ENCODE measurements around the gene TBX19.

Gene TBX19

DNA sequence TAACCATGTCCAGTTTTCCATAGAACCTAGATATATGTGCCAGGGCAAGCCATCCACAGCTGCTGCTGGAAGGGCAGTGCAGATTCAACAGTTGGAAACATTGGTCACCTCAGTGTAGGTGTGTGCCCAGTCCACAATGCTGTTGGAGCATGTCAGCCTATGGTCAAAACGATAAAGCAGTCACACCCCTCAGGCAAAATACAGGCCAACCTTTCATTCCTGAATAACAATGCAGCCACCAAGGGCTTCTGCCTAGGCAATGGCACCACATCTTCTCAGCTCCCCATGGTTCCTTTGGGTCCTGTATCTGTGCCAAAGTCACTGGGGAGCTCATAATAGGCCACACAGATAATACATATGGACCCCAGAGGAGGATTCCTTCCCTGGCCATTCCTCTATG, 15.1 kb upstream of the TBX19 start:
- Histone ChIP-seq H3K4me2 (no peak overlapping the region), H3K27me3 (ENCODE audit: insufficient read depth, low read depth) (no peaks in the 10 kb centered on the region), H3K27ac (no peak overlapping the region), H4K20me1 (ENCODE audit: insufficient read depth) (no peaks in the 10 kb centered on the region), H2AFZ (ENCODE audit: low read depth) (no peak overlapping the region), H3K4me1 (ENCODE audit: low read depth, poor library complexity, severe bottlenecking) (peaks cover 3% of the 10 kb centered on the region), H3K36me3 (ENCODE audit: insufficient read depth) (no peaks in the 10 kb centered on the region), H3K79me2 (ENCODE audit: insufficient read depth, low read depth) (no peaks in the 10 kb centered on the region), H3K9ac (no peak overlapping the region), H3K4me3 (IDR thresholded peaks at IDR 0.05; ENCODE audit: insufficient read depth, low read depth, low read length) (no peak overlapping the region)
- TF ChIP-seq, protein P1, sequence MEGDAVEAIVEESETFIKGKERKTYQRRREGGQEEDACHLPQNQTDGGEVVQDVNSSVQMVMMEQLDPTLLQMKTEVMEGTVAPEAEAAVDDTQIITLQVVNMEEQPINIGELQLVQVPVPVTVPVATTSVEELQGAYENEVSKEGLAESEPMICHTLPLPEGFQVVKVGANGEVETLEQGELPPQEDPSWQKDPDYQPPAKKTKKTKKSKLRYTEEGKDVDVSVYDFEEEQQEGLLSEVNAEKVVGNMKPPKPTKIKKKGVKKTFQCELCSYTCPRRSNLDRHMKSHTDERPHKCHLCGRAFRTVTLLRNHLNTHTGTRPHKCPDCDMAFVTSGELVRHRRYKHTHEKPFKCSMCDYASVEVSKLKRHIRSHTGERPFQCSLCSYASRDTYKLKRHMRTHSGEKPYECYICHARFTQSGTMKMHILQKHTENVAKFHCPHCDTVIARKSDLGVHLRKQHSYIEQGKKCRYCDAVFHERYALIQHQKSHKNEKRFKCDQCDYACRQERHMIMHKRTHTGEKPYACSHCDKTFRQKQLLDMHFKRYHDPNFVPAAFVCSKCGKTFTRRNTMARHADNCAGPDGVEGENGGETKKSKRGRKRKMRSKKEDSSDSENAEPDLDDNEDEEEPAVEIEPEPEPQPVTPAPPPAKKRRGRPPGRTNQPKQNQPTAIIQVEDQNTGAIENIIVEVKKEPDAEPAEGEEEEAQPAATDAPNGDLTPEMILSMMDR (conservative IDR thresholded peaks at IDR 0.05; ENCODE audit: low read depth, low read length): no peak

DNA sequence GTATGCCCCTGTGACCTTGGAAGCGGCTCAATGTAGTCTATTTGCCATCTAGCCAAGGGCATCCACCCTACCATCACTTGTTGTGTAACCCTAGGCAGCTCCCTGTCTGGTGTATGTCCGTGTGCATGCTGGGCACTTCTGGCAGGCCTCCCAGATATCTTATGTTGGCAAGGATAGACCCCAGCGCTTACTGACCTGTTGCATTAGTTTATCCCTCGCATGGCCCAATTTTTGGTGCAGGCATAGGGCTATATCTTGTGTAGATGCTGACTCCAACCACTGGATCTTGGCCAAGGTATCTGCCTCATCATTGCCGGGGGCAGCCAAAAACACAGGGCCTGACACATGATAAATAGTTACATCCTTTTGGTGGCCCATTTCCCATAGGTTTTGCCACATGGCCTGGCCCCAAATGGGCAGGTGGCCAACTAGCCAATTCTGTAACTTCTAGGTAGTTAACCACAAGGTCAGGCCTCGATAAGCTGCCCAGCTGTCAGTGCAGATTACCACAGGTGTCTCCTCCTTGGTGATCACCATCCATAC, 14.0 kb upstream of the TBX19 start:
- no peak overlapping the region for H2AFZ ChIP-seq (ENCODE audit: low read depth)
- peaks cover 6% of the 10 kb centered on the region for H3K4me1 ChIP-seq (ENCODE audit: low read depth, poor library complexity, severe bottlenecking)
- no peak overlapping the region for H3K9ac ChIP-seq
- TF ChIP-seq, protein P1 (conservative IDR thresholded peaks at IDR 0.05; ENCODE audit: low read depth, low read length): no peak
- no peak overlapping the region for H3K4me3 ChIP-seq (IDR thresholded peaks at IDR 0.05; ENCODE audit: insufficient read depth, low read depth, low read length)
- no peaks in the 10 kb centered on the region for H3K36me3 ChIP-seq (ENCODE audit: insufficient read depth)
- no peaks in the 10 kb centered on the region for H3K27me3 ChIP-seq (ENCODE audit: insufficient read depth, low read depth)
- H3K79me2 ChIP-seq (ENCODE audit: insufficient read depth, low read depth): no peaks in the 10 kb centered on the region
- H4K20me1 ChIP-seq (ENCODE audit: insufficient read depth): no peaks in the 10 kb centered on the region
- no peak overlapping the region for H3K4me2 ChIP-seq
- H3K27ac ChIP-seq: no peak overlapping the region

DNA sequence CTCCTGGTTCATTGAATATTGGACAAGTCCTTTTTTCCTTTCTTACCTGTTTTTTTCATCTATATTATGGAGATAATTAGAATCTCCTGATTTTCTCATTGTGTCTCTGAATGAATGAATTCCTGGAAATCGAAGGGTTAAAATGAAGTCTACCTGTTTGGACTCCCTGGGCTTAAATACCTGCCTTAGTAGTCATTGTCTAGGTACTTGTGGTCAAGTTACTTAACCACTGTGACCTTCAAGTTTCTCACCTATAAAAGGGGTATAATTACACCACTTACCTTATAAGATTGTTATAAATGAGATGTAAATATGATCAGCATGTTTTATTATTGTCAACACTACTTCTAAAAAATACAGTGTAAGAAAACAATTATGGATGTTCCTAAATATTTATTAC, 9.0 kb upstream of the TBX19 start:
- peaks cover 37% of the 10 kb centered on the region for H3K4me1 ChIP-seq (ENCODE audit: low read depth, poor library complexity, severe bottlenecking)
- H4K20me1 ChIP-seq (ENCODE audit: insufficient read depth): no peaks in the 10 kb centered on the region
- no peak overlapping the region for H3K9ac ChIP-seq
- H3K27ac ChIP-seq: no peak overlapping the region
- no peak overlapping the region for H3K4me2 ChIP-seq
- H3K27me3 ChIP-seq (ENCODE audit: insufficient read depth, low read depth): no peaks in the 10 kb centered on the region
- no peak overlapping the region for H3K4me3 ChIP-seq (IDR thresholded peaks at IDR 0.05; ENCODE audit: insufficient read depth, low read depth, low read length)
- H3K79me2 ChIP-seq (ENCODE audit: insufficient read depth, low read depth): no peaks in the 10 kb centered on the region
- no peaks in the 10 kb centered on the region for H3K36me3 ChIP-seq (ENCODE audit: insufficient read depth)
- no peak overlapping the region for H2AFZ ChIP-seq (ENCODE audit: low read depth)
- TF ChIP-seq, protein P1 (conservative IDR thresholded peaks at IDR 0.05; ENCODE audit: low read depth, low read length): no peak

DNA sequence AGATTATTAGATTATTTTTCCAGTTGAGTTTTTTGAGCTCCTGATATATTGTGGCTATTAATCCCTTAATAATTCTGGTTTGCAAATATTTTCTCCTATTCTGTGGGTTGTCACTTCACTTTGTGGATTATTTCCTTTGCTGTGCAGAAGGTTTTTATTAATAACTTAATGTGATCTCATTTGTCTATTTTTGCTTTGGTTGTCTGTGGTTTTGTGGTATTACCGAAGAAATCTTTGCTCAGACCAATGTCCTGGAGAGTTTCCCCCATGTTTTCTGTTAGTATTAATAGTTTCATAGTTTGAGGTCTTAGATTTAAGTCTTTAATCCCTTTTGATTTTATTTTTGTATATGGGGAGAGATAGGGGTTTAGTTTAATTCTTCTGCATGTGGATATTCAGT, 7.1 kb upstream of the TBX19 start:
- H2AFZ ChIP-seq (ENCODE audit: low read depth): no peak overlapping the region
- 0 out of 2 replicates have a peak overlapping the region, but pooled peaks have one; percentile 2 for H3K27ac ChIP-seq
- H3K36me3 ChIP-seq (ENCODE audit: insufficient read depth): no peaks in the 10 kb centered on the region
- H3K9ac ChIP-seq: no peak overlapping the region
- no peaks in the 10 kb centered on the region for H3K27me3 ChIP-seq (ENCODE audit: insufficient read depth, low read depth)
- H3K79me2 ChIP-seq (ENCODE audit: insufficient read depth, low read depth): no peaks in the 10 kb centered on the region
- peak overlapping the region; percentile 21 for H3K4me2 ChIP-seq
- TF ChIP-seq, protein P1 (conservative IDR thresholded peaks at IDR 0.05; ENCODE audit: low read depth, low read length): no peak
- H3K4me3 ChIP-seq (IDR thresholded peaks at IDR 0.05; ENCODE audit: insufficient read depth, low read depth, low read length): peak overlapping the region; percentile 32
- H3K4me1 ChIP-seq (ENCODE audit: low read depth, poor library complexity, severe bottlenecking): peaks cover 34% of the 10 kb centered on the region
- no peaks in the 10 kb centered on the region for H4K20me1 ChIP-seq (ENCODE audit: insufficient read depth)

Data from KMS-11 (cell line).